ENCODE results near the gene ZNF44. TPM values are rescaled to one million over a fixed set of nuclear protein-coding genes. Genes with fewer than 3 reads are reported as not detected.

Gene ZNF44
- total RNA-seq, 2 experiments from 2014 or later, result 20.8 to 21.8 TPM

GRCh38 chr19:12244370-12244769, 50.3 kb downstream of the ZNF44 start:
- H3K27ac Mint-ChIP-seq, result no peak overlapping the region
- POLR2A ChIA-PET, result no interaction called here
- H3K4me1 Mint-ChIP-seq, result peaks cover 1% of the 10 kb centered on the region
- H3K36me3 Mint-ChIP-seq, result peaks cover 19% of the 10 kb centered on the region
- H3K27me3 Mint-ChIP-seq, result no peaks in the 10 kb centered on the region
- H3K4me3 Mint-ChIP-seq, result no peak overlapping the region
- H3K9me3 Mint-ChIP-seq, result peaks cover 39% of the 10 kb centered on the region
- ATAC-seq (ENCODE audit: low read depth) (no peak), DNase-seq (no peak)

- peaks cover 27% of the 10 kb centered on the region for H3K9me3 Mint-ChIP-seq
- POLR2A ChIA-PET, result no interaction called here
- no peak overlapping the region for H3K4me3 Mint-ChIP-seq
- ATAC-seq (ENCODE audit: low read depth) (no peak), DNase-seq (no peak)
- H3K4me1 Mint-ChIP-seq, result peaks cover 1% of the 10 kb centered on the region
- no peaks in the 10 kb centered on the region for H3K27me3 Mint-ChIP-seq
- no peak overlapping the region for H3K27ac Mint-ChIP-seq
- peaks cover 23% of the 10 kb centered on the region for H3K36me3 Mint-ChIP-seq
Observed at GRCh38 chr19:12237143-12237839, 57.4 kb downstream of the ZNF44 start.

- no peaks in the 10 kb centered on the region for H3K4me1 Mint-ChIP-seq
- no peaks in the 10 kb centered on the region for H3K27me3 Mint-ChIP-seq
- no peak for ATAC-seq (ENCODE audit: low read depth)
- DNase-seq, result no peak
- H3K36me3 Mint-ChIP-seq, result peaks cover 28% of the 10 kb centered on the region
- no peak overlapping the region for H3K4me3 Mint-ChIP-seq
- H3K9me3 Mint-ChIP-seq, result peaks cover 24% of the 10 kb centered on the region
- POLR2A ChIA-PET, result no interaction called here
- H3K27ac Mint-ChIP-seq, result no peak overlapping the region
Observed at GRCh38 chr19:12232961-12233360, 61.7 kb downstream of the ZNF44 start.

GRCh38 chr19:12230751-12231733, 63.6 kb downstream of the ZNF44 start:
- H3K9me3 Mint-ChIP-seq, result peaks cover 26% of the 10 kb centered on the region
- POLR2A ChIA-PET, result no interaction called here
- H3K27me3 Mint-ChIP-seq, result no peaks in the 10 kb centered on the region
- H3K36me3 Mint-ChIP-seq, result peaks cover 28% of the 10 kb centered on the region
- H3K27ac Mint-ChIP-seq, result no peak overlapping the region
- no peaks in the 10 kb centered on the region for H3K4me1 Mint-ChIP-seq
- no peak overlapping the region for H3K4me3 Mint-ChIP-seq
- DNase-seq, result no peak
- ATAC-seq (ENCODE audit: low read depth), result no peak

- Mint-ChIP-seq H3K27me3 (no peaks in the 10 kb centered on the region), H3K4me1 (no peaks in the 10 kb centered on the region), H3K4me3 (no peak overlapping the region), H3K36me3 (peaks cover 26% of the 10 kb centered on the region), H3K27ac (no peak overlapping the region), H3K9me3 (peaks cover 24% of the 10 kb centered on the region)
- DNase-seq (no peak), ATAC-seq (ENCODE audit: low read depth) (no peak)
- POLR2A ChIA-PET, result no interaction called here
Observed at GRCh38 chr19:12229990-12230389, 64.7 kb downstream of the ZNF44 start.

GRCh38 chr19:12224676-12225075, 70.0 kb downstream of the ZNF44 start:
- Mint-ChIP-seq H3K27me3 (no peaks in the 10 kb centered on the region), H3K9me3 (peaks cover 13% of the 10 kb centered on the region), H3K4me1 (no peaks in the 10 kb centered on the region), H3K4me3 (no peak overlapping the region), H3K27ac (no peak overlapping the region), H3K36me3 (peaks cover 13% of the 10 kb centered on the region)
- no peak for DNase-seq
- ATAC-seq (ENCODE audit: low read depth), result no peak
- POLR2A ChIA-PET, result no interaction called here

- peaks cover 13% of the 10 kb centered on the region for H3K36me3 Mint-ChIP-seq
- no peaks in the 10 kb centered on the region for H3K4me1 Mint-ChIP-seq
- POLR2A ChIA-PET, result no interaction called here
Observed at GRCh38 chr19:12222980-12223630, 71.6 kb downstream of the ZNF44 start.

More at GRCh38 chr19:12222980-12223630, 71.6 kb downstream of the ZNF44 start:
- DNase-seq, result no peak
- H3K9me3 Mint-ChIP-seq, result peaks cover 22% of the 10 kb centered on the region
- ATAC-seq (ENCODE audit: low read depth), result no peak
- H3K4me3 Mint-ChIP-seq, result no peak overlapping the region
- no peaks in the 10 kb centered on the region for H3K27me3 Mint-ChIP-seq
- no peak overlapping the region for H3K27ac Mint-ChIP-seq

Other genes starting within 250 kb of the ZNF44 start
- gene ZNF878, start 241.9 kb downstream of the ZNF44 start, total RNA-seq, result 1 to 10 TPM in 1 of 2 experiments, under 1 TPM in 1; 0.91 to 1.2 TPM
- 1 to 10 TPM; 6.7 to 9.1 TPM for gene ZNF844, start 230.2 kb downstream of the ZNF44 start, total RNA-seq
- gene ZNF20, start 154.5 kb downstream of the ZNF44 start, total RNA-seq, result 1 to 10 TPM; 5.9 to 7.2 TPM
- 1 to 10 TPM; 7.2 to 8.2 TPM for gene ZNF625, start 138.1 kb downstream of the ZNF44 start, total RNA-seq
- gene ZNF136, start 131.8 kb downstream of the ZNF44 start, total RNA-seq, result 10 to 100 TPM; 16.4 to 18.2 TPM
- gene ZNF563, start 38.8 kb upstream of the ZNF44 start, total RNA-seq, result 1 to 10 TPM; 5.2 to 6.3 TPM
- 1 to 10 TPM; 2.6 to 4.3 TPM for gene ZNF442, start 70.8 kb upstream of the ZNF44 start, total RNA-seq
- gene ZNF799, start 106.4 kb upstream of the ZNF44 start, total RNA-seq, result 1 to 10 TPM; 7.6 to 7.9 TPM
- 1 to 10 TPM; 6.9 to 7.1 TPM for gene ZNF443, start 146.1 kb upstream of the ZNF44 start, total RNA-seq
- gene ZNF709, start 189.9 kb upstream of the ZNF44 start, total RNA-seq, result 1 to 10 TPM; 4.9 to 5.0 TPM

Measured in activated naive CD8-positive, alpha-beta T cell treated with anti-CD3 and anti-CD28 coated beads, Interleukin-2, amount 10 ng/mL, durations not matched to agents 7 days and 5 days (primary cell).